ENCODE measurements around the gene DNAI1.

DNAI1 gene

DNA sequence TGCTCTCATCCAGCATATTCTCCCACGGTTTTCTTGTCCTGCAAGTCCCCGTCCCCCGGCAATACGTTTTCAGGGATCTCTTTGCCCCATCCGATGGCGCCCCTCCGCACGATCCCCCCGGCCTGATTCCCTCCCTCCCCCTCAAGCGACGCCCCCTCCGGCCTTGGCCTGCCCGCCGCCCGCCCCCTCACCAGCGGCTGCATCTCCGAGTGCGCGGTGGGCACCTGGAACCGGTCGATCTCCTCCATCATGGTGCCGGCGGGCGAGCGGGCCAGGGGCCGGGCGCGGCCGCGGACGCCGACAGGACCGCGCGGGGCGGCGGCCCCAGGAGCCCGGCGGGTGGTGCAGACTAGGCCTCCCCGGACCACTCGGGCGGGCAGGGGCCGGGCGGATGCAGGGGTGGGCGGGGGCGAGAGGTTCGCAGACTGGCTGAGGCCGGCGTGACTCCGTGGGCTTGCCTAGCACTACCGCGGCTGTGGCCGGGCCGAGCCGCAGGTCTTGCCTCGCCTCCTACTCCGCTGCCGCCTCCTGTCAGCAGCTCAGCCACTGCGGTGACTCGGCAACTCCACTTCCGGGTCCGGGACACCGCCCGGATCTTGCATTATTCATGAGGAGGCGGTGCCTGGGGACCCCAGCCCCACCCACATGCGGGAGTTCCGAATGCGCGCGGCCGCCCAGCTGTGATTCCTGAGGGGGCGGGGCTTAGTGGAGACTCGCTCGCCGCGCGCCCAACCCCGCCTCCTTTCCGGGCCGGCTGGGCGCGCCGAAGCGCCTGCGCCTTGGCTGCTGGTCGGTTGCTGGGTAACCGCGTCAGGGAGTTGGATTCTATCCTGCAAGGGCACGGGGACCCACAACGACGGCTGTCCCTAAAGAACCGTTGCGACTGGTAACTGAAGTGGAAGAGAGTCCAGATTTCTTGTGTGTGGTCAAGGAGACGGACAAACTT, at the start of gene DNAI1, which contains the start of gene FAM219A:
TSS of gene DNAI1 (plus strand) at position 793 of the 946 bp plus-strand sequence. CDS start 201 bp downstream, outside the sequence.
TSS of gene FAM219A (minus strand) at position 558 of the 946 bp plus-strand sequence. CDS start at position 251, 307 bp downstream.
- TF ChIP-seq, protein P1, sequence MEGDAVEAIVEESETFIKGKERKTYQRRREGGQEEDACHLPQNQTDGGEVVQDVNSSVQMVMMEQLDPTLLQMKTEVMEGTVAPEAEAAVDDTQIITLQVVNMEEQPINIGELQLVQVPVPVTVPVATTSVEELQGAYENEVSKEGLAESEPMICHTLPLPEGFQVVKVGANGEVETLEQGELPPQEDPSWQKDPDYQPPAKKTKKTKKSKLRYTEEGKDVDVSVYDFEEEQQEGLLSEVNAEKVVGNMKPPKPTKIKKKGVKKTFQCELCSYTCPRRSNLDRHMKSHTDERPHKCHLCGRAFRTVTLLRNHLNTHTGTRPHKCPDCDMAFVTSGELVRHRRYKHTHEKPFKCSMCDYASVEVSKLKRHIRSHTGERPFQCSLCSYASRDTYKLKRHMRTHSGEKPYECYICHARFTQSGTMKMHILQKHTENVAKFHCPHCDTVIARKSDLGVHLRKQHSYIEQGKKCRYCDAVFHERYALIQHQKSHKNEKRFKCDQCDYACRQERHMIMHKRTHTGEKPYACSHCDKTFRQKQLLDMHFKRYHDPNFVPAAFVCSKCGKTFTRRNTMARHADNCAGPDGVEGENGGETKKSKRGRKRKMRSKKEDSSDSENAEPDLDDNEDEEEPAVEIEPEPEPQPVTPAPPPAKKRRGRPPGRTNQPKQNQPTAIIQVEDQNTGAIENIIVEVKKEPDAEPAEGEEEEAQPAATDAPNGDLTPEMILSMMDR (IDR thresholded peaks at IDR 0.05; ENCODE audit: borderline replicate concordance, control extremely low read depth, extremely low read depth, insufficient read depth, missing control alignments) = no peak
- in situ Hi-C loops (cut with MboI; ENCODE audit: low sequenced_read_pairs, unreplicated experiment) = no loop called here
- peak; percentile 99 for DNase-seq (ENCODE audit: low spot score)

DNA sequence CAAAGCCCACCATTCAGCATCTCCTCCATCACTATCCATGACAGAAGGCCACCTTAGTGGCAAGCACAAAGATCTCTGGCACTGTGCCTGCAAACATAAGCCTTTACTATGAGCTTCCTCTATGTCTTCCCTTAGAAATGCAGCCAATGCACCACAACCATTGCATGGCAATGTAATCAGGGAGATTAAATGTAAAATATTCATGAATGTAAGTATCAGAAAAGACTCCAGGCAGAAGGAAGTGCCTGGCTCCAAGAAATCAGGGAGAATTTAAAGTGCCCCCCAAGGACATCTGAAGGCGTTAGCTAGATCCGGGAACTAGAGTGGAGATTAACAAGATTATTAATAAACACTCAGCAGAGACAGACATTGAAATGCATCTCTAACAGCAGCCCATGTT, 49.5 kb upstream of the DNAI1 start:
- TF ChIP-seq, protein P1 (IDR thresholded peaks at IDR 0.05; ENCODE audit: borderline replicate concordance, control extremely low read depth, extremely low read depth, insufficient read depth, missing control alignments) = no peak
- in situ Hi-C loops (cut with MboI; ENCODE audit: low sequenced_read_pairs, unreplicated experiment) = loop anchor here (10.0 kb wide), 1 partner anchor 196 kb away; no protein-coding TSS in a partner anchor
- no peak for DNase-seq (ENCODE audit: low spot score)

DNA sequence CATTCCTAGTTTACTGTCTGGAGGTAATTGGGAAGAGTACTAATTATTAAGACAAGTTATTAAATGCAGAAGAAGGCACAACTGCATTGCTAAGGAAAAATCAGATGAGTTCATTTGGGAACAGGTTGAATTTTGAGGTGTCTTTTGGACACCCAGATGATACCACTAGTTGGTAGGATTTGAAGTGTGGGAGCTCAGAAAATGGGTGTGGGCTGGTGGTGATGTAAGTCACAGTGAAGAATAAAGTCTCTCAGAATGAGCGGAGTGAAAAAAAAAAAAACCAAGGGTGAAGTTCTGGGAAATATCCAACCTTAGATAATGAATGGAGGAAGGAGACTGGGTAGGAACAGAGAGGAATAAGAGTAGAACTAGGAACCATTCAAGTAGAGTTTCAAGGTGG, 46.3 kb upstream of the DNAI1 start:
- in situ Hi-C loops (cut with MboI; ENCODE audit: low sequenced_read_pairs, unreplicated experiment) = no loop called here
- DNase-seq (ENCODE audit: low spot score) = no peak
- TF ChIP-seq, protein P1 (IDR thresholded peaks at IDR 0.05; ENCODE audit: borderline replicate concordance, control extremely low read depth, extremely low read depth, insufficient read depth, missing control alignments) = no peak

DNA sequence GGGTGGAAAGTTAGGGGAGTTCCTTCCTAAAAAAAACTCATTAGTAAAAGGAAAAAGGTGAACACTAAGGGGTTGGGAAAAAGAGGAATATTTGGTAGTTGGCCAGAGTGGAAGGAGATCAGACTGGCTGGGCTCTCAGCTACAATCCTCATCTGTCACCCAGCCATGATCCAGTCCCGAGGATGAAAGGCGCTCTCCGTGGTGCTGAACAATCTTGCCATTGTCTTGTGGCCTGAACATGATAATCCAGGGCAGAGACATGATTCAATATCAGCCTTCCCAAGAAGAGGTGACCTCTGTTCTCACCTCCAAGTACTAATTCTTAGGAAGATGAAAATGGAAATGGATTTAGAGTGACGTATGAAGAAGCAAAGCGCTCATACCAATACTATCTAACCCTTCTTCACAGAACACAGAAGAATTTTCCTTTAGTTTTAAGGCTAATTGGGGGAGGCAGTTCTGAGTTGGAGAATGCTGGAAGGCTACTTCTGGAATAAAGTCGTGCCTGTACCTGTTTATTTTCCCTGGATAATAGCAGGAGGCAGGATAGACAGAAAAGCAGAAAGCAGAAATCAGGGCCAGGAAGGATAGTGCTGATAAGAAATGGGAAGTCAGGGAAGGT, 45.3 kb upstream of the DNAI1 start:
- TF ChIP-seq, protein P1 (IDR thresholded peaks at IDR 0.05; ENCODE audit: borderline replicate concordance, control extremely low read depth, extremely low read depth, insufficient read depth, missing control alignments) = no peak
- no peak for DNase-seq (ENCODE audit: low spot score)

DNA sequence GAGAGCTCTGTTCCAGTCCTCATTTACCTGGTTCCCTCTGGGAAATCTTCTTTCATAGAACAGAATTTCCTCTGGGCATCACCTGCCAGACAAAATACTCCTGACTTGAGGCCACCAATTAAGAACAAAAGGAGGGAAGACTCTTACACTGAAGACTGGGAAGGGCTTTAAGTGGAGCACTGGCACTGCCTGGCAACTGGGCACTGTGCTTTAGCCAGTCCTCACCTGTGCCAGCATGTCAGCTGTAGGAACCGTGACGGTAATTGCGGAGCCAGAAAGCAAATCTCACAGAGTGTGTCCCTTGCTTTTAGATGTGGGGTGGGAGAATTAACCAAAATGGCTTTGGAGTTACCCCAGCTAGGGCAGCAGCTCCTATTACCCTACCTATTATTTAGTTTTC, 40.9 kb upstream of the DNAI1 start:
- no peak for DNase-seq (ENCODE audit: low spot score)
- in situ Hi-C loops (cut with MboI; ENCODE audit: low sequenced_read_pairs, unreplicated experiment) = no loop called here
- TF ChIP-seq, protein P1 (IDR thresholded peaks at IDR 0.05; ENCODE audit: borderline replicate concordance, control extremely low read depth, extremely low read depth, insufficient read depth, missing control alignments) = no peak

More for the DNA sequence above, 45.3 kb upstream of the DNAI1 start:
- in situ Hi-C loops (cut with MboI; ENCODE audit: low sequenced_read_pairs, unreplicated experiment) = no loop called here

DNA sequence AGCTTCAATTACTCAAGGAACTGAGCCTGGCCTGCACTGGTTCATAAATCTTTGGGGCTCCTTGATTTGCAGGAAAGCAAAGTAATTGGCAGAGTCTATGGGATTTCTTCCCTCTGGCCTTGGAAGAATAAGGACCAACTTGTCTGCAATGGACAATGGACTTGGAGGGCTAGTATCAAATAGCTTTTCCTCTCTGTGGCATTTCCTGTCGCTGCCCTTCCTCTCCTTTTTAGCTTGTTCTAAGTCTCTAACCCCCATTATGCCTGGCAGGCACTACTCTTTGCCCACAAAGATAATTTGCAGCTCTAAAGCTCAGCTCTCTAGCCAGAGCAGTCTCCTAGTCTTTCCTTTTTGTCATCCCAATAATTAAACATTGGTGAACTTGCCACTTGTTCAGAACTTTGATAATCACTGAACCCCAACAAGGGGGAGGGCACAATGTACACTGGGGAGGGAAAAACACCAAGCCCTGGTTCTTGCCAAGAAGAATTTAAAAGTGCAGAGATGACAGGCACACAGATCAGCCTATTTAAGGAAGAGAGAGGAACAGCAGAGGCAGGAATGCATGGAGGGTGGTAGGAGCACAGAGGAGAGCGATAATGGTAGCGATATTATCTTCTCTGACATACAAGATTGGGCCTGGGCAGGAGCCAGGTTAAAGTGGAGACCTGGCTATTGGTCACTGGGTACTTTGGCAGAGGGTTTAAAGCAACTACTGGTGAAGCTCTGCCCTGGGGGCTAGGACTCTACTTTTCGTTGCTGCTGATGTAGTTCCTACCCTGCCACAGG, 38.7 kb upstream of the DNAI1 start:
- in situ Hi-C loops (cut with MboI; ENCODE audit: low sequenced_read_pairs, unreplicated experiment) = no loop called here
- no peak for DNase-seq (ENCODE audit: low spot score)
- TF ChIP-seq, protein P1 (IDR thresholded peaks at IDR 0.05; ENCODE audit: borderline replicate concordance, control extremely low read depth, extremely low read depth, insufficient read depth, missing control alignments) = no peak
